Measurements from ENCODE around the gene WDR77. TPM values are rescaled to one million over a fixed set of nuclear protein-coding genes. Genes with fewer than 3 reads are reported as not detected.

The WDR77 gene
- total and polyA plus RNA-seq, 9 of the 15 experiments (the other 6 are each of a cell fraction or from before 2014, with no cell fraction given), result 20.6 to 160 (median 75.3) TPM

DNA sequence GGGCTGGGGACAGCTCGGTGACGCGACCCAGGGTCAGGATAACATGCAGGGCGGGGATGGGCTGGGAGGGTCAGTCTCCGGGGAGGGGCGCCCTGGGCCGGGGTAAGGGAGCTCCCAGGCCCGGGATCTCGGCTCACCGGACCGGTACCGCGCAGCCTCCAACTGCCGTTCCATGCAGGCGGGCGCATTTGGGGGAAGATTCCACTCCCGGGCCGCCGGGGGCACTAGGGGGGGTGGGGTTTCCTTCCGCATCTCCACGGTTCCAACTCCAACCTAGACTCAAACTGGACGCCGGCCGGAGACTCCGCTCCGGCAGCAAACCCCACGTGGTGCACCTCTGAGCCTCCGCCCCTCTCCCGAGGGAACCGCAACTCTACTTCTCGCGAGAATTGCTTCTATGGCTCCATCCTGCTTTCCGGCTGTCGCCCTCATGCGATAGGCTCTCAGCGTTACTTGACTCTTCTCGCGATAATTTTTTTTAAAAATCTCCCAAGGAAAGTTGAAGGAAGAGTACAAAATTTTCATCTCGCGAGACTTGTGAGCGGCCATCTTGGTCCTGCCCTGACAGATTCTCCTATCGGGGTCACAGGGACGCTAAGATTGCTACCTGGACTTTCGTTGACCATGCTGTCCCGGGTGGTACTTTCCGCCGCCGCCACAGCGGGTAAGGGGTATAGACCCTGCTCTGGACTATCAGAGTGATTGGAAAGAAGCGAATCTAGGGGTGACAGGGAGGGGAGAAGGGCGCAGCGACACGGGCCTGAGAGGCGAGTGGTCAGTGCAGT, at the start of gene WDR77, which contains the start of gene ATP5PB (continued):
- TF ChIP-seq, protein P1, sequence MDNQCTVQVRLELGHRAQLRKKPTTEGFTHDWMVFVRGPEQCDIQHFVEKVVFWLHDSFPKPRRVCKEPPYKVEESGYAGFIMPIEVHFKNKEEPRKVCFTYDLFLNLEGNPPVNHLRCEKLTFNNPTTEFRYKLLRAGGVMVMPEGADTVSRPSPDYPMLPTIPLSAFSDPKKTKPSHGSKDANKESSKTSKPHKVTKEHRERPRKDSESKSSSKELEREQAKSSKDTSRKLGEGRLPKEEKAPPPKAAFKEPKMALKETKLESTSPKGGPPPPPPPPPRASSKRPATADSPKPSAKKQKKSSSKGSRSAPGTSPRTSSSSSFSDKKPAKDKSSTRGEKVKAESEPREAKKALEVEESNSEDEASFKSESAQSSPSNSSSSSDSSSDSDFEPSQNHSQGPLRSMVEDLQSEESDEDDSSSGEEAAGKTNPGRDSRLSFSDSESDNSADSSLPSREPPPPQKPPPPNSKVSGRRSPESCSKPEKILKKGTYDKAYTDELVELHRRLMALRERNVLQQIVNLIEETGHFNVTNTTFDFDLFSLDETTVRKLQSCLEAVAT (IDR thresholded peaks at IDR 0.05), result peak; percentile 26 to 65; a peak in 2 of 4 replicates
- TF ChIP-seq TCF7 (IDR thresholded peaks at IDR 0.05; ENCODE audit: borderline replicate concordance) (no peak), HOXB6 (CRISPR knock-in tag; IDR thresholded peaks at IDR 0.05; ENCODE audit: borderline replicate concordance) (0 out of 2 replicates have a peak, but pooled peaks have one; percentile 8), MCM5 (IDR thresholded peaks at IDR 0.05; ENCODE audit: low read depth) (no peak), PML (IDR thresholded peaks at IDR 0.05; ENCODE audit: low read length) (peak; percentile 71), ZNF717 (CRISPR knock-in tag; IDR thresholded peaks at IDR 0.05) (no peak), BRF1 (IDR thresholded peaks at IDR 0.05; ENCODE audit: borderline replicate concordance, extremely low read depth, insufficient read length) (no peak), SLC30A9 (CRISPR knock-in tag; IDR thresholded peaks at IDR 0.05) (no peak), MXI1 (IDR thresholded peaks at IDR 0.05; ENCODE audit: low read depth, low read length) (peak; percentile 99), GABPB2 (CRISPR knock-in tag; conservative IDR thresholded peaks at IDR 0.05) (no peak), FOXA3 (CRISPR knock-in tag; conservative IDR thresholded peaks at IDR 0.05 in 1 of 2, IDR thresholded peaks at IDR 0.05 in 1 of 2) (no peak), BMI1 (IDR thresholded peaks at IDR 0.05; ENCODE audit: low read length) (no peak), BRCA1 (IDR thresholded peaks at IDR 0.05) (no peak), BRCA1 (CRISPR knock-in tag; IDR thresholded peaks at IDR 0.05) (no peak), OTX1 (CRISPR knock-in tag; IDR thresholded peaks at IDR 0.05) (peak; percentile 78), SMAD2 (IDR thresholded peaks at IDR 0.05; ENCODE audit: low read depth, low read length) (no peak), ZNF584 (CRISPR knock-in tag; IDR thresholded peaks at IDR 0.05; ENCODE audit: low read depth) (no peak), TFAM (CRISPR knock-in tag; conservative IDR thresholded peaks at IDR 0.05) (no peak)
- TF ChIP-seq, protein P2, sequence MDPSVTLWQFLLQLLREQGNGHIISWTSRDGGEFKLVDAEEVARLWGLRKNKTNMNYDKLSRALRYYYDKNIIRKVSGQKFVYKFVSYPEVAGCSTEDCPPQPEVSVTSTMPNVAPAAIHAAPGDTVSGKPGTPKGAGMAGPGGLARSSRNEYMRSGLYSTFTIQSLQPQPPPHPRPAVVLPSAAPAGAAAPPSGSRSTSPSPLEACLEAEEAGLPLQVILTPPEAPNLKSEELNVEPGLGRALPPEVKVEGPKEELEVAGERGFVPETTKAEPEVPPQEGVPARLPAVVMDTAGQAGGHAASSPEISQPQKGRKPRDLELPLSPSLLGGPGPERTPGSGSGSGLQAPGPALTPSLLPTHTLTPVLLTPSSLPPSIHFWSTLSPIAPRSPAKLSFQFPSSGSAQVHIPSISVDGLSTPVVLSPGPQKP (CRISPR knock-in tag; IDR thresholded peaks at IDR 0.05), result no peak
- TF ChIP-seq, protein P3, sequence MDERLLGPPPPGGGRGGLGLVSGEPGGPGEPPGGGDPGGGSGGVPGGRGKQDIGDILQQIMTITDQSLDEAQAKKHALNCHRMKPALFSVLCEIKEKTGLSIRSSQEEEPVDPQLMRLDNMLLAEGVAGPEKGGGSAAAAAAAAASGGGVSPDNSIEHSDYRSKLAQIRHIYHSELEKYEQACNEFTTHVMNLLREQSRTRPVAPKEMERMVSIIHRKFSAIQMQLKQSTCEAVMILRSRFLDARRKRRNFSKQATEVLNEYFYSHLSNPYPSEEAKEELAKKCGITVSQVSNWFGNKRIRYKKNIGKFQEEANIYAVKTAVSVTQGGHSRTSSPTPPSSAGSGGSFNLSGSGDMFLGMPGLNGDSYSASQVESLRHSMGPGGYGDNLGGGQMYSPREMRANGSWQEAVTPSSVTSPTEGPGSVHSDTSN (CRISPR knock-in tag; IDR thresholded peaks at IDR 0.05; ENCODE audit: low read depth), result no peak
- TF ChIP-seq, protein P3 (tag; conservative IDR thresholded peaks at IDR 0.05; ENCODE audit: low read depth), result no peak
- TF ChIP-seq, protein P4, sequence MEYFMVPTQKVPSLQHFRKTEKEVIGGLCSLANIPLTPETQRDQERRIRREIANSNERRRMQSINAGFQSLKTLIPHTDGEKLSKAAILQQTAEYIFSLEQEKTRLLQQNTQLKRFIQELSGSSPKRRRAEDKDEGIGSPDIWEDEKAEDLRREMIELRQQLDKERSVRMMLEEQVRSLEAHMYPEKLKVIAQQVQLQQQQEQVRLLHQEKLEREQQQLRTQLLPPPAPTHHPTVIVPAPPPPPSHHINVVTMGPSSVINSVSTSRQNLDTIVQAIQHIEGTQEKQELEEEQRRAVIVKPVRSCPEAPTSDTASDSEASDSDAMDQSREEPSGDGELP (CRISPR knock-in tag; IDR thresholded peaks at IDR 0.05; ENCODE audit: borderline replicate concordance), result peak; percentile 49; the same call in 1 of the 2 replicates
- TF ChIP-seq, protein P5, sequence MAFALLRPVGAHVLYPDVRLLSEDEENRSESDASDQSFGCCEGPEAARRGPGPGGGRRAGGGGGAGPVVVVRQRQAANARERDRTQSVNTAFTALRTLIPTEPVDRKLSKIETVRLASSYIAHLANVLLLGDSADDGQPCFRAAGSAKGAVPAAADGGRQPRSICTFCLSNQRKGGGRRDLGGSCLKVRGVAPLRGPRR (CRISPR knock-in tag; IDR thresholded peaks at IDR 0.05), result no peak
